Testis (tissue), 3 donors: ENCODE data around the gene MRPL9. TPM values are rescaled to one million over a fixed set of nuclear protein-coding genes. Genes with fewer than 3 reads are reported as not detected.

ENCODE experiments used
- DNase-seq: peaks from one replicate; pipeline ENCODE4 v3.0.0-alpha.2; 2019
- H3K27ac ChIP-seq, 2 donors: fragments of 200-600 bp; sonication (generic); one replicate each; pipeline ENCODE4 v1.5.1; 2019
- H3K27me3 ChIP-seq: fragments of 200-600 bp; sonication (generic); one replicate; pipeline ENCODE4 v1.5.1; 2019
- H3K36me3 ChIP-seq: fragments of 200-600 bp; sonication (generic); one replicate; pipeline ENCODE4 v1.5.1; 2017; ENCODE audit warnings: low read depth; ENCODE audit errors: missing control alignments
- H3K4me1 ChIP-seq: fragments of 200-600 bp; sonication (generic); one replicate; pipeline ENCODE4 v1.5.1; 2019
- H3K4me3 ChIP-seq, 2 donors: fragments of 200-600 bp; sonication (generic); one replicate each; pipeline ENCODE4 v1.5.1; 2017 to 2019
- H3K9me3 ChIP-seq: fragments of 200-600 bp; sonication (generic); one replicate; pipeline ENCODE4 v1.5.1; 2017
- CTCF ChIP-seq, 3 experiments: fragments of 450-650 bp in 2 of 3; fragments of 200-600 bp in 1 of 3; sonication (generic) in 1 of 3; IDR thresholded peaks; one replicate each; pipeline ENCODE4 v1.5.1; 2016 to 2019; ENCODE audit warnings: antibody characterized with exemption in 3 of 3, mild to moderate bottlenecking in 2 of 3, moderate library complexity in 1 of 3
- POLR2A ChIP-seq: fragments of 450-650 bp; IDR thresholded peaks from one replicate; pipeline ENCODE4 v1.6.1; 2017; ENCODE audit warnings: antibody characterized with exemption, mild to moderate bottlenecking, moderate library complexity
- WGBS, 2 donors: methylation state at CpG; one replicate each; pipeline ENCODE4 v1.1.5; 2018; 5-methylcytosine and 5-hydroxymethylcytosine counted together
- intact Hi-C: fragments of 100-400 bp; cut with DNase I; formaldehyde crosslinking; loops from one replicate; pipeline ENCODE4 v1.15.1; 2023; ENCODE audit warnings: low total_unique reads
- polyA plus RNA-seq: library from polyadenylated mRNA; stranded (reverse); fragments of 350-450 nt; fragmentation: Illumina TruSeq; extraction: RNeasy Lipid Tissue Mini Kit (QIAGEN cat#74804); gene quantifications from one replicate; pipeline ENCODE4 v1.2.3, GENCODE V29; 2014; ENCODE audit warnings: low read depth, low replicate concordance; ENCODE audit not compliant: insufficient read depth
- small RNA-seq, 2 donors: library from RNA; depleted of rRNA; stranded (forward); fragments of <200 nt; gene quantifications; one replicate each; pipeline ENCODE3, GENCODE V24; 2016
- total RNA-seq, 2 donors: library from RNA; depleted of rRNA; stranded (reverse); fragments of >200 nt; gene quantifications; one replicate each; pipeline ENCODE4 v1.2.3, GENCODE V29; 2016

Gene MRPL9
- total and polyA plus RNA-seq, 3 donors from 2014 or later = 53.5 to 75.0 (median 70.6) TPM

DNA sequence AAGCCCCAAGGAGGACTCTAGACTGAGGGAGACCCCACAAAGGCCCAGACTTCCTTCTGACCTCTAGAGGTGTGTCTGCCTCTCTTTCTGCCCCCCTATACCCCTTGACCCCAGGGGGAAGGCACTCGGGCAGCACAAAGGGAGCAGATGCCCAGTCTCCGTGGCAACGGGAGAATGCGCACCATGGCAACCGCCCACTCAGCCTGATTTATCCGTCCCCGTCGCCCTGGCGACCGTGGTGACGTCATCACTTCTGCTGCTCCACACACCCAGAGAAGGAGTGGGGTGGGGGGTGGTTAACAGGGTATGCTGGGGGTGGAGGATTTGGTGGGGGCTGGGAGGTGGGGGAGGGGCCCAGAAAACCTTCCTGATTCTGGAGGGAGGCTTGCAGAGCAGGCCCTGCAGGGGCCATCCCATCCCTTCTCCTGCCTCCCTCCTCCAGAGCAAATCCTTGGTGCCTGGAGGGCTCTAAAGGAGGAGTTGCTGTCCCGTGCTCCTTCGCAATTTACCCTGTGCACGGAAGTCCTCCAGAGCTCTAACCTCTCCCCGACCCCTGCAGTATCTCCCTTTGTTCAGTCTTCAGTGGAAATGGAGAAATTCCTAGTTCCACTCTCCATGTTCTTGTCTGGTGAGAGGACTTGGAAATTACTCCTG is 53.0 kb downstream of the MRPL9 start:
- peak; percentile 74 for DNase-seq
- intact Hi-C loops = no loop called here
- no peak overlapping the region for H3K27ac ChIP-seq

More for the DNA sequence above, 53.0 kb downstream of the MRPL9 start:
- no peaks in the 10 kb centered on the region for H3K36me3 ChIP-seq
- no peaks in the 10 kb centered on the region for H3K9me3 ChIP-seq
- 31 to 45% methylated on average over 15 of the region's 15 CpGs for WGBS, 2 donors
- no peaks in the 10 kb centered on the region for H3K4me1 ChIP-seq
- TF ChIP-seq POLR2A (no peak), CTCF (IDR thresholded peaks at IDR 0.05) (no peak)
- H3K4me3 ChIP-seq = no peak overlapping the region
- no peaks in the 10 kb centered on the region for H3K27me3 ChIP-seq

Small RNA genes lying within 50 kb of the gene (small RNA-seq; reads per million reads assigned to genes)
- gene RNU6-662P = 0 reads per million in 2 donors

Other genes with a start within 250 kb of the MRPL9 start
- gene TUFT1, start 223.2 kb downstream of the MRPL9 start, total RNA-seq = 10 to 100 TPM; 16.5 to 19.3 TPM
- 9.7 TPM for gene TUFT1, start 223.2 kb downstream of the MRPL9 start, polyA plus RNA-seq
- gene SNX27, start 151.4 kb downstream of the MRPL9 start, total RNA-seq = 10 to 100 TPM; 42.8 to 44.4 TPM
- gene SNX27, start 151.4 kb downstream of the MRPL9 start, polyA plus RNA-seq = 24.7 TPM
- 1 to 10 TPM; 3.2 to 4.6 TPM for gene CELF3, start 46.7 kb downstream of the MRPL9 start, total RNA-seq
- 2.6 TPM for gene CELF3, start 46.7 kb downstream of the MRPL9 start, polyA plus RNA-seq
- 10 to 100 TPM in 1 of 2 donors, 1 to 10 TPM in 1; 6.4 to 30.2 TPM for gene RIIAD1, start 42.0 kb downstream of the MRPL9 start, total RNA-seq
- 20.5 TPM for gene RIIAD1, start 42.0 kb downstream of the MRPL9 start, polyA plus RNA-seq
- 10 to 100 TPM; 26.3 to 31.5 TPM for gene TDRKH, start 27.0 kb upstream of the MRPL9 start, total RNA-seq
- gene TDRKH, start 27.0 kb upstream of the MRPL9 start, polyA plus RNA-seq = 50.9 TPM
- gene LINGO4, start 41.9 kb upstream of the MRPL9 start, total RNA-seq = 1 to 10 TPM; 3.1 to 3.5 TPM
- gene LINGO4, start 41.9 kb upstream of the MRPL9 start, polyA plus RNA-seq = 1.4 TPM
- gene RORC, start 68.3 kb upstream of the MRPL9 start, total RNA-seq = 10 to 100 TPM; 55.4 to 70.4 TPM
- 30.9 TPM for gene RORC, start 68.3 kb upstream of the MRPL9 start, polyA plus RNA-seq
- 1 to 10 TPM; 1.4 to 2.0 TPM for gene C2CD4D, start 76.3 kb upstream of the MRPL9 start, total RNA-seq
- gene C2CD4D, start 76.3 kb upstream of the MRPL9 start, polyA plus RNA-seq = 0.29 TPM
- not detected for gene THEM5, start 90.2 kb upstream of the MRPL9 start, total RNA-seq
- 0.57 TPM for gene THEM5, start 90.2 kb upstream of the MRPL9 start, polyA plus RNA-seq
- gene THEM4, start 146.0 kb upstream of the MRPL9 start, total RNA-seq = 10 to 100 TPM; 35.0 to 42.0 TPM
- 33.5 TPM for gene THEM4, start 146.0 kb upstream of the MRPL9 start, polyA plus RNA-seq
- 100 to 1,000 TPM in 1 of 2 donors, 10 to 100 TPM in 1; 92.4 to 110 TPM for gene S100A10, start 230.4 kb upstream of the MRPL9 start, total RNA-seq
- 364 TPM for gene S100A10, start 230.4 kb upstream of the MRPL9 start, polyA plus RNA-seq